ENCODE data around the gene AZU1.

Gene AZU1

DNA sequence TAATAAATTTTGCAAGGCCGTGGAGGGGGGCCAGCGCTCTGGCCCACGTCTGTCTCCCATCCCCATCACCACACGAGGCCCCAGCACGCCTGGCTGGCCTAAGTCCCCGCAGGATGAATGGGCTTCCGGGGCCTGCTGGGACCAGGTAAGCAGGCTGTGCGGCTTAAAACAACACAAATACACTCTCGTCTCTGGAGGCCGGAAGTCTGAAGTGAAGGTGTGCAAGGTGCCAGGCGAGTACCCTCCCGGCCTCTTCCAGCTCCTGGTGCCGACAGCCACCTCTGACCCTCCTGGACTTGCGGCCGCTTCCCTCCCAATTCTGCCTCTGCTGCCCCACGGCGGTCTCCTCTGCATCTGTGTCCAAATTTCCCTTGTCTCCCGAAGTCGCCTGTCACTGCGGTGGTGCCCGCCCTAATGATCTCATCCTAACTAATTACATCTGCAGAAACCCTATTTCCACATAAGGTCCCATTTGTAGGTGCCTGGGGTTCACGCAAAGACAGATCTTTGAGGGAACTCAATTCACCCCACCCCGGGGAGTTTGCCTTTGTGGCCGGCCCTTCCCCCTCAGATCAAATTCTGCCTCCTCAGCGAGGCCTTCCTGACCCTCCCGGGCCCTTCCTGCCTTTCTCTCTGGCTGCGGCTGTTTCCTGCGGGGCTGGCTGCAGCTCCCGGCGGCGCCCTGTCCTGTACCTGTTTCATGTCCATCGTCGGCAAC lies 38.5 kb upstream of the AZU1 start:
- FAIRE-seq (no peak), DNase-seq (ENCODE audit: insufficient read length, low spot score) (no peak)
- TF ChIP-seq POLR2A (IDR thresholded peaks at IDR 0.05; ENCODE audit: low read depth, low read length) = no peak
- no peak for TF ChIP-seq PAX5 (IDR thresholded peaks at IDR 0.05; ENCODE audit: insufficient read depth, low read length, severe bottlenecking)
- TF ChIP-seq TAF1 (IDR thresholded peaks at IDR 0.05; ENCODE audit: low read depth, low read length) = no peak
- no peak for TF ChIP-seq POU2F2 (IDR thresholded peaks at IDR 0.05; ENCODE audit: low read depth, low read length)

DNA sequence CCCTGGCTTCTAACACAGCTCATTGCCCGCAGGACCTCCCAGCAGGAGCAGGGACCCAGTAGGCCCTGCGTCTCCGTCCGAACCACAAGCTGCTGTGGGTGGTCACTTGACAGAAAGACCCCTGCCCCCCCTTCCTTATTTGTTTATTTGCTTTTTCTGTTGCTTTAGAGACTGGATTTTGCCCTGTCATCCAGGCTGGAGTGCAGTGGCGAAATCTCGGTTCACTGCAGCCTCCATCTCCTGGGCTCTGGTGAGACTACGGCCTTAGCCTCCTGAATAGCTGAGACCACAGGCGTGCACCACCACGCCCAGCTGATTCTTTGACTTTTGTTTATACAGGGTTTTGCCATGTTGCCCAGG lies 38.0 kb upstream of the AZU1 start:
- TF ChIP-seq POU2F2 (IDR thresholded peaks at IDR 0.05; ENCODE audit: low read depth, low read length) (no peak), SPI1 (IDR thresholded peaks at IDR 0.05; ENCODE audit: low read depth, low read length) (no peak), TAF1 (IDR thresholded peaks at IDR 0.05; ENCODE audit: low read depth, low read length) (no peak), PAX5 (IDR thresholded peaks at IDR 0.05; ENCODE audit: insufficient read depth, low read length, severe bottlenecking) (no peak), POLR2A (IDR thresholded peaks at IDR 0.05; ENCODE audit: low read depth, low read length) (no peak), POLR2AphosphoS5 (IDR thresholded peaks at IDR 0.05; ENCODE audit: low read depth, low read length) (no peak)
- no peak for FAIRE-seq
- DNase-seq (ENCODE audit: insufficient read length, low spot score) = no peak

DNA sequence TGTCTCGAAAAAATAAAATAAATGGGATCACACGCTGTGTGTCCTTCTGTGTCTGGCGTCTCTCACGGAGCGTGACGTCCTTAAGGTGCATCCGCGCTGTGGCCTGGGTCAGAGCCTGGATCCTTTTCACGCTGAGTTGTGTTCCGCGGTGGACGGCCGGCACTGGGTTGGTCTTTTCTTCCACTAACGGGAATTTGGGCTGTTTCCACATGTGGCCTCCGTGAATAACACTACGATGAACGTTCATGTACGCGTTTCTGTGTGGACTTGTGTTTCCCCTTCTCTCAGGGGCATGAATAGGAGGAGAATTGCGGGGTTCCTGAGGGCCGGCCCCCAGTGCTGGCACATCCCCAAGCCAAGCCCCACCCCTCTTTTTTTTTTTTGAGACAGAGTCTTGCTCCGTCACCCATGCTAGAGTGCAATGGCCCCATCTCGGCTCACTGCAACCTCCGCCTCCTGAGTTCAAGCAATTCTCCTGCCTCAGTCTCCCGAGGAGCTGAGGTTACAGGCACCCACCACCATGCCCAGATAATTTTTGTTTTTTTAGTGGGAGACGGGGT lies 36.5 kb upstream of the AZU1 start:
- no peak for TF ChIP-seq SPI1 (IDR thresholded peaks at IDR 0.05; ENCODE audit: low read depth, low read length)
- no peak for TF ChIP-seq POLR2A (IDR thresholded peaks at IDR 0.05; ENCODE audit: low read depth, low read length)
- TF ChIP-seq POLR2AphosphoS5 (IDR thresholded peaks at IDR 0.05; ENCODE audit: low read depth, low read length) = no peak
- no peak for TF ChIP-seq POU2F2 (IDR thresholded peaks at IDR 0.05; ENCODE audit: low read depth, low read length)
- no peak for TF ChIP-seq PAX5 (IDR thresholded peaks at IDR 0.05; ENCODE audit: insufficient read depth, low read length, severe bottlenecking)
- no peak for TF ChIP-seq TAF1 (IDR thresholded peaks at IDR 0.05; ENCODE audit: low read depth, low read length)
- DNase-seq (ENCODE audit: insufficient read length, low spot score) (no peak), FAIRE-seq (no peak)

DNA sequence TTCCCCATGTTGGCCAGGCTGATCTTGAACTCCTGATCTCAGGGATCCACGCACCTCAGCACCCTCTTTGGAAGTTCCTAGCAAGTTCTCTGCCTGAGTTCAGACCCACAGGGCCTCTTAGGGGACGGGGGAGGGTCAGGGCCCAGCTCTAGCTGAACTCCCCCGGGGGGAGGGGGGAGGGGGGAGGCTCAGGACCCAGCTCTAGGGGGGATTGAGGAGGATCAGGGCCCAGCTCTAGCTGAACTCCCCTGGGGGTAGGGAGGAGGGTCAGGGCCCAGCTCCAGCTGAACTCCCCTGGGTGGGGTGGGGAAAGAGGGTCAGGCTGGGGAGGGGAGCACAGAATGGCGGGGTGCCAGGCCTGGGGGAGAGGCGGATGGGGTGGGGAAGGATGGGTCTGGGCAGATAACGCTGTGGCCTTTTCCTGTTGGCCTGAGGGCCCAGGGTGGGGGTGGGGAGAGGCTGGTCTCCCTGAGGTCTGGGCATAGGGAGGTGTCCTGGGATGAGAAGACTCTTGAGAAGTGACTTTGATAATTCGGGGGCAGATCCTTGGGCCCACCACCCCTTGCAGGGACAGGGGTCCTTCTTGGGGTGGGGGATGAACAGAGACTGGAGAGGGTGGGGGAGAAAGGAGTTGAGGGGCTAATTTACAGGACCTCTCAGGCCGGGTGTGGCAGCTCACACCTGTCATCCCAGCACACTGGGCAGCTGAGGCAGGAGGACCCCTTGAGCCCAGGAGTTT lies 35.9 kb upstream of the AZU1 start:
- no peak for DNase-seq (ENCODE audit: insufficient read length, low spot score)
- no peak for TF ChIP-seq POLR2A (IDR thresholded peaks at IDR 0.05; ENCODE audit: low read depth, low read length)
- TF ChIP-seq POU2F2 (IDR thresholded peaks at IDR 0.05; ENCODE audit: low read depth, low read length) = no peak
- TF ChIP-seq TAF1 (IDR thresholded peaks at IDR 0.05; ENCODE audit: low read depth, low read length) = no peak
- TF ChIP-seq PAX5 (IDR thresholded peaks at IDR 0.05; ENCODE audit: insufficient read depth, low read length, severe bottlenecking) = no peak
- TF ChIP-seq SPI1 (IDR thresholded peaks at IDR 0.05; ENCODE audit: low read depth, low read length) = no peak
- no peak for TF ChIP-seq POLR2AphosphoS5 (IDR thresholded peaks at IDR 0.05; ENCODE audit: low read depth, low read length)
- no peak for FAIRE-seq

DNA sequence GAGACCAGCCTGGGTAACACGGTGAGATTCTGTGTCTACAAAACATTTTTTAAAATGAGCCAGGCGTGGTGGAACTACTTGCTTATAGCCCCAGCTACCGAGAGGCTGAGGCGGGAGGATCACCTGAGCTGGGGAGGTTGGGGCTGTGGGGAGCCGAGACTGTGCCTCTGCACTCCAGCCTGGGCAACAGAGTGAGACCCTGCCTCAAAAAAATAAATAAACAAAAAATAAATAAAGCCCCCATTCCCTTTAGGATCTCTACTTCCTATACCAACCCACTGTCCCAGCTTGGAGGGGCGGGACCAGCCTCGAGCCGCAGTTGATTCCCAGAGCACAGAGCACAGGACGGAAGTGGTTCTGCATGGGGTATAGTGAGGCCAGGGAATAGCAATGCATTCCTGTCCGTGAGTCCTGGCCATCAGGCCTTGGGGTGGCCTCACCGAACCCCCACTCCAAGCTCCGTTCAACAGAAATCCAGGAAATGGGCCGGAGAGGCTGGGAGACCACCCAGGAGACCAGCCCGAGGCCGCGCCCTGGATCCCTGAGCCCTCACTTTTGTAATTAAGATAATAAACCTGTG lies 35.2 kb upstream of the AZU1 start:
- no peak for FAIRE-seq
- no peak for DNase-seq (ENCODE audit: insufficient read length, low spot score)
- no peak for TF ChIP-seq SPI1 (IDR thresholded peaks at IDR 0.05; ENCODE audit: low read depth, low read length)
- TF ChIP-seq PAX5 (IDR thresholded peaks at IDR 0.05; ENCODE audit: insufficient read depth, low read length, severe bottlenecking) = no peak
- no peak for TF ChIP-seq POU2F2 (IDR thresholded peaks at IDR 0.05; ENCODE audit: low read depth, low read length)
- TF ChIP-seq POLR2AphosphoS5 (IDR thresholded peaks at IDR 0.05; ENCODE audit: low read depth, low read length) = no peak
- no peak for TF ChIP-seq POLR2A (IDR thresholded peaks at IDR 0.05; ENCODE audit: low read depth, low read length)
- TF ChIP-seq TAF1 (IDR thresholded peaks at IDR 0.05; ENCODE audit: low read depth, low read length) = no peak

DNA sequence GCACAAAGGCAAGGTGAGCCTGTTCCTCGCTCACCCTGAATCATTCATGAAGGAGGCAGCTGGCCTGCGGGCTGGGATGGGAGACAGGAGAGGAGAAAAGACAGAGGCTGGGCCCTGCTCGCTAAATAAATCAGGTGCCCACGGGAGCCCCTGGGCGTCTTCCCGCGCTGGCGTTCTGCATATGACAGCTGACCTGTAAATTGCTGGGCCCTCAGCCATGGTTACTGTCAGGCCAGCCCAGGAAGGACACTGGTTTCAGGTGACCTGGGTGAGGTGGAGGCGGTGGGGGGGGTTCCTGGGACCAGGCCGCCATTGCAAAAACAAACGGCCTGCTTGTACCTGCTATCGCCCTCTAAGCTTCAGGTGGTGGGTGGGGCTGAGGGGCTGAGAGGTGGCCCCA lies 33.8 kb upstream of the AZU1 start:
- DNase-seq (ENCODE audit: insufficient read length, low spot score) (no peak), FAIRE-seq (peak; percentile 13)
- no peak for TF ChIP-seq POU2F2 (IDR thresholded peaks at IDR 0.05; ENCODE audit: low read depth, low read length)
- no peak for TF ChIP-seq POLR2AphosphoS5 (IDR thresholded peaks at IDR 0.05; ENCODE audit: low read depth, low read length)
- TF ChIP-seq PAX5 (IDR thresholded peaks at IDR 0.05; ENCODE audit: insufficient read depth, low read length, severe bottlenecking) = no peak
- TF ChIP-seq POLR2A (IDR thresholded peaks at IDR 0.05; ENCODE audit: low read depth, low read length) = no peak
- TF ChIP-seq TAF1 (IDR thresholded peaks at IDR 0.05; ENCODE audit: low read depth, low read length) = no peak
- no peak for TF ChIP-seq SPI1 (IDR thresholded peaks at IDR 0.05; ENCODE audit: low read depth, low read length)

DNA sequence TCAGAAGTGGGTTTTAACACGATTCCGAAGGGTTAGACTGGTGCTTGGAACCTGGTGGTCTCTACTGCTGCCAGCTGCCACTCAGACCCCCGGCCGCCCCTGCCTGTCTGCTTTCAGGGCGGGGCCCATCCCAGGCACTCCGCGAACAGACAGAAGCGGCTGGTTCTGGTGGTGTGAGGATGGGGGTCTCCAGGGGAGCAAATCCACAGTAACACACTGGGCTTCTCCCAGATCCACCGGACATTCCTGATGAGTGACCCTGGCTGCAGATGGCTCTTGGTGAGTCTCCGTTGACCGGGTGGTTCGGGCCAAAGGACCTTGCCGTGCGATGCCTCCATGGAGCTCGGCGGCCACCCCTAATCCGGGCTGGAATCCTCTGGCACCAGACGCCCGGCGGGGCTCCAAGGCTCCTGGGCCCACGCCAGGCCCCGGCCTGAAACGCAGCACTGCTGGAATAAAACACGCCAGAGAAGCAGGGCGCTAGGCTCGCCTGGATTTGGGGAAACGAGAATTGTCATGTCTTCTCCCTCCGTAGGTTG lies 32.5 kb upstream of the AZU1 start:
- no peak for FAIRE-seq
- TF ChIP-seq SPI1 (IDR thresholded peaks at IDR 0.05; ENCODE audit: low read depth, low read length) = no peak
- no peak for TF ChIP-seq POU2F2 (IDR thresholded peaks at IDR 0.05; ENCODE audit: low read depth, low read length)
- TF ChIP-seq POLR2A (IDR thresholded peaks at IDR 0.05; ENCODE audit: low read depth, low read length) = no peak
- TF ChIP-seq PAX5 (IDR thresholded peaks at IDR 0.05; ENCODE audit: insufficient read depth, low read length, severe bottlenecking) = no peak
- TF ChIP-seq POLR2AphosphoS5 (IDR thresholded peaks at IDR 0.05; ENCODE audit: low read depth, low read length) = no peak
- no peak for DNase-seq (ENCODE audit: insufficient read length, low spot score)

DNA sequence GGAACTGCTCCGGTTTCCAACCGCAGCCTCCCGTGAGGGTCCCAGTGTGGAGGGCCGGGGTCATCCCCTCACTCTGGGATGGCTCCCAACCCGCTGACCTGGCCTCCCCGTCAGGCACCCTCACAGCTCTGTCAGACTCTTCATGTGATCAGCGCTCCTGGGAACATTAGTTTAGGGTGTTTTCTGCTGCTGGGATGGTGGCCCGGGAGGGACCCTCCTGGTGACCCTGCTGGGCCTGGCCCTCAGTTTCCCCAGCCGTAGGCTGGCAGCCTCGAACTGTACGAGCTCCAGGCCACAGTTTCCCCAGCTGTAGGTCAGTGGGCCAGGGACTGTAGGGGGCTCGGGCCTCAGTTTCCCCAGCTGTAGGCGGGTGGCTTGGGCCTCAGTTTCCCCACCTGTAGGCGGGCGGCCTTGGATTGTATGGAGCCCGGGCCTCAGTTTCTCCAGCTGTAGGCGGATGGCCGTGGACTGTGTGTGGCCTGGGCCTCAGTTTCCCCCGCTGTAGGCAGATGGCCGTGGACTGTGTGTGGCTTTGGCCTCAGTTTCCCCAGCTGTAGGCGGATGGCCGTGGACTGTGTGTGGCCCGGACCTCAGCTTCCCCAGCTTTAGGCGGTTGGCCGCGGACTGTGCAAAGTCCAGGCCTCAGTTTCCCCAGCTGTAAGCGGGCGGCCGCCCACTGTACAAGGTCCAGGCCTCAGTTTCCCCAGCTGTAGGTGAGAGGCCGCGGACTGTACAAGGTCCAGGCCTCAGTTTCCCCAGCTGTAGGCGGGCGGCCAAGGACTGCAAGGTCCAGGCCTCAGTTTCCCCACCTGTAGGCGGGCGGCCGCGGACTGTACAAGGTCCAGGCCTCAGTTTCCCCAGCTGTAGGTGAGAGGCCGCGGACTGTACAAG lies 31.7 kb upstream of the AZU1 start:
- TF ChIP-seq TAF1 (IDR thresholded peaks at IDR 0.05; ENCODE audit: low read depth, low read length) (no peak), POLR2AphosphoS5 (IDR thresholded peaks at IDR 0.05; ENCODE audit: low read depth, low read length) (no peak), POLR2A (IDR thresholded peaks at IDR 0.05; ENCODE audit: low read depth, low read length) (no peak), POU2F2 (IDR thresholded peaks at IDR 0.05; ENCODE audit: low read depth, low read length) (no peak)
- FAIRE-seq (peak; percentile 57), DNase-seq (ENCODE audit: insufficient read length, low spot score) (no peak)
